HUES6 (cell line): ENCODE data around the gene CAPN10.

Experiments used
- H3K27ac ChIP-seq: 2 replicates; pipeline ENCODE4 v1.7.0; 2013; ENCODE audit warnings: low read depth, mild to moderate bottlenecking, low read length, inconsistent platforms
- H3K27me3 ChIP-seq: 2 replicates; pipeline ENCODE4 v1.6.1; 2013; ENCODE audit warnings: low read length; ENCODE audit not compliant: control insufficient read depth, insufficient read depth
- H3K36me3 ChIP-seq: 2 replicates; pipeline ENCODE4 v1.6.1; 2013; ENCODE audit warnings: low read length; ENCODE audit not compliant: control insufficient read depth, insufficient read depth
- H3K4me1 ChIP-seq: 2 replicates; pipeline ENCODE4 v1.6.1; 2013; ENCODE audit warnings: low read length; ENCODE audit not compliant: control insufficient read depth, insufficient read depth
- H3K4me3 ChIP-seq: 2 replicates; pipeline ENCODE4 v1.5.1; 2013; ENCODE audit warnings: low read depth, low read length
- H3K9ac ChIP-seq: one replicate; pipeline ENCODE4 v1.6.1; 2013; ENCODE audit warnings: mild to moderate bottlenecking, low read length
- H3K9me3 ChIP-seq: 2 replicates; pipeline ENCODE4 v1.6.1; 2013; ENCODE audit warnings: low read depth, low read length; ENCODE audit not compliant: control insufficient read depth, insufficient read depth

CAPN10 gene

GRCh38 chr2:240622060-240622411, 35.5 kb downstream of the CAPN10 start:
- Histone ChIP-seq H3K9me3 (peaks cover 24% of the 10 kb centered on the region), H3K27ac (no peak overlapping the region), H3K4me3 (no peak overlapping the region), H3K4me1 (peaks cover 5% of the 10 kb centered on the region; the same call in 1 of the 2 replicates), H3K27me3 (no peaks in the 10 kb centered on the region), H3K9ac (no peak overlapping the region), H3K36me3 (no peaks in the 10 kb centered on the region)

GRCh38 chr2:240622531-240623235, 36.1 kb downstream of the CAPN10 start:
- H3K4me1 ChIP-seq: peaks cover 5% of the 10 kb centered on the region; the same call in 1 of the 2 replicates
- no peaks in the 10 kb centered on the region for H3K27me3 ChIP-seq
- H3K4me3 ChIP-seq: no peak overlapping the region
- no peak overlapping the region for H3K27ac ChIP-seq
- no peaks in the 10 kb centered on the region for H3K36me3 ChIP-seq
- peaks cover 18% of the 10 kb centered on the region for H3K9me3 ChIP-seq
- H3K9ac ChIP-seq: no peak overlapping the region

GRCh38 chr2:240623531-240624010, 37.0 kb downstream of the CAPN10 start:
- Histone ChIP-seq H3K27me3 (no peaks in the 10 kb centered on the region), H3K36me3 (no peaks in the 10 kb centered on the region), H3K9me3 (peaks cover 10% of the 10 kb centered on the region), H3K4me3 (no peak overlapping the region), H3K4me1 (peaks cover 5% of the 10 kb centered on the region; the same call in 1 of the 2 replicates), H3K27ac (no peak overlapping the region), H3K9ac (no peak overlapping the region)

- Histone ChIP-seq H3K27ac (no peak overlapping the region), H3K36me3 (no peaks in the 10 kb centered on the region), H3K4me1 (peaks cover 5% of the 10 kb centered on the region; the same call in 1 of the 2 replicates), H3K27me3 (no peaks in the 10 kb centered on the region), H3K9ac (no peak overlapping the region), H3K9me3 (peaks cover 4% of the 10 kb centered on the region; the same call in 1 of the 2 replicates), H3K4me3 (no peak overlapping the region)
These were observed 37.7 kb downstream of the CAPN10 start for GRCh38 chr2:240624011-240624949.

GRCh38 chr2:240624950-240625621, 38.6 kb downstream of the CAPN10 start, which contains the start of gene GPR35:
Gene GPR35, plus strand, starts transcription at chr2:240625480. Its CDS starts 4,473 bp downstream, at chr2:240629953.
- H3K36me3 ChIP-seq: no peaks in the 10 kb centered on the region
- H3K27me3 ChIP-seq: no peaks in the 10 kb centered on the region
- H3K27ac ChIP-seq: no peak within 1 kb of the TSS
- no peak within 1 kb of the TSS for H3K4me3 ChIP-seq
- peaks cover 5% of the 10 kb centered on the region; the same call in 1 of the 2 replicates for H3K4me1 ChIP-seq
- no peaks in the 10 kb centered on the region for H3K9me3 ChIP-seq
- H3K9ac ChIP-seq: no peak within 1 kb of the TSS

- Histone ChIP-seq H3K27me3 (no peaks in the 10 kb centered on the region), H3K27ac (no peak overlapping the region), H3K9ac (no peak overlapping the region), H3K9me3 (peaks cover 2% of the 10 kb centered on the region; the same call in 1 of the 2 replicates), H3K4me3 (no peak overlapping the region), H3K4me1 (peaks cover 5% of the 10 kb centered on the region; the same call in 1 of the 2 replicates), H3K36me3 (no peaks in the 10 kb centered on the region)
These were observed 40.2 kb downstream of the CAPN10 start for GRCh38 chr2:240626531-240627300.

GRCh38 chr2:240627736-240628506, 41.4 kb downstream of the CAPN10 start:
- H3K4me3 ChIP-seq: no peak overlapping the region
- no peak overlapping the region for H3K27ac ChIP-seq
- no peak overlapping the region for H3K9ac ChIP-seq

GRCh38 chr2:240628507-240628807, 41.9 kb downstream of the CAPN10 start:
- H3K4me1 ChIP-seq: peaks cover 5% of the 10 kb centered on the region; the same call in 1 of the 2 replicates
- H3K9me3 ChIP-seq: peaks cover 18% of the 10 kb centered on the region
- no peak overlapping the region for H3K4me3 ChIP-seq
- no peaks in the 10 kb centered on the region for H3K27me3 ChIP-seq
- no peak overlapping the region for H3K9ac ChIP-seq
- H3K27ac ChIP-seq: no peak overlapping the region
- H3K36me3 ChIP-seq: no peaks in the 10 kb centered on the region

More at GRCh38 chr2:240627736-240628506, 41.4 kb downstream of the CAPN10 start:
- Histone ChIP-seq H3K27me3 (no peaks in the 10 kb centered on the region), H3K4me1 (peaks cover 5% of the 10 kb centered on the region; the same call in 1 of the 2 replicates), H3K9me3 (peaks cover 14% of the 10 kb centered on the region), H3K36me3 (no peaks in the 10 kb centered on the region)

GRCh38 chr2:240628808-240629618, 42.5 kb downstream of the CAPN10 start:
- Histone ChIP-seq H3K27me3 (no peaks in the 10 kb centered on the region), H3K27ac (no peak overlapping the region), H3K9ac (no peak overlapping the region)

More at GRCh38 chr2:240628808-240629618, 42.5 kb downstream of the CAPN10 start:
- Histone ChIP-seq H3K9me3 (peaks cover 24% of the 10 kb centered on the region), H3K4me1 (peaks cover 5% of the 10 kb centered on the region; the same call in 1 of the 2 replicates), H3K4me3 (no peak overlapping the region), H3K36me3 (no peaks in the 10 kb centered on the region)
